Measurements from ENCODE around the gene KIFC3.

KIFC3 gene

DNA sequence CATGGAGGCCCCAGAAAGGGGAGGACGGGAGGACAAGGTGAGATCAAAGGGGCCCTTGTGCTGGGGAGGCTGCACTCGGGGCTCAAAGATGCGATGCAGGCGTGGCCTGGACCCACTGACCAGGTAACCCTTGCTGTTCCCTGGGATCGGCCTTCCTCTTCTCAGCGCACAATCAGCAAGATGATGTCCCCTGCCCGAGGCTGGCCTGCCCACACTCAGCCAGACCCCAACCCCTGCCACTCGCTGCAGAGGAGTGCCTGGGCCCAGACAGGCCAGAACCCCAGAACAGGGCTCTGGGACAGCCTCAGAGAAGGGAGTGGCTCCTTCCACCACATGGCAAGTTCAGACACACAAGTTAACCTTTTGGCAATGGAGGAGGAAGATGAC, 14.8 kb downstream of the KIFC3 start:
- TF ChIP-seq, protein P1, sequence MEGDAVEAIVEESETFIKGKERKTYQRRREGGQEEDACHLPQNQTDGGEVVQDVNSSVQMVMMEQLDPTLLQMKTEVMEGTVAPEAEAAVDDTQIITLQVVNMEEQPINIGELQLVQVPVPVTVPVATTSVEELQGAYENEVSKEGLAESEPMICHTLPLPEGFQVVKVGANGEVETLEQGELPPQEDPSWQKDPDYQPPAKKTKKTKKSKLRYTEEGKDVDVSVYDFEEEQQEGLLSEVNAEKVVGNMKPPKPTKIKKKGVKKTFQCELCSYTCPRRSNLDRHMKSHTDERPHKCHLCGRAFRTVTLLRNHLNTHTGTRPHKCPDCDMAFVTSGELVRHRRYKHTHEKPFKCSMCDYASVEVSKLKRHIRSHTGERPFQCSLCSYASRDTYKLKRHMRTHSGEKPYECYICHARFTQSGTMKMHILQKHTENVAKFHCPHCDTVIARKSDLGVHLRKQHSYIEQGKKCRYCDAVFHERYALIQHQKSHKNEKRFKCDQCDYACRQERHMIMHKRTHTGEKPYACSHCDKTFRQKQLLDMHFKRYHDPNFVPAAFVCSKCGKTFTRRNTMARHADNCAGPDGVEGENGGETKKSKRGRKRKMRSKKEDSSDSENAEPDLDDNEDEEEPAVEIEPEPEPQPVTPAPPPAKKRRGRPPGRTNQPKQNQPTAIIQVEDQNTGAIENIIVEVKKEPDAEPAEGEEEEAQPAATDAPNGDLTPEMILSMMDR (IDR thresholded peaks at IDR 0.05; ENCODE audit: low read depth, low read length): no peak
- no peak for DNase-seq (ENCODE audit: low read depth)
- no peak overlapping the region for H3K4me3 ChIP-seq (ENCODE audit: low read depth, low read length)

DNA sequence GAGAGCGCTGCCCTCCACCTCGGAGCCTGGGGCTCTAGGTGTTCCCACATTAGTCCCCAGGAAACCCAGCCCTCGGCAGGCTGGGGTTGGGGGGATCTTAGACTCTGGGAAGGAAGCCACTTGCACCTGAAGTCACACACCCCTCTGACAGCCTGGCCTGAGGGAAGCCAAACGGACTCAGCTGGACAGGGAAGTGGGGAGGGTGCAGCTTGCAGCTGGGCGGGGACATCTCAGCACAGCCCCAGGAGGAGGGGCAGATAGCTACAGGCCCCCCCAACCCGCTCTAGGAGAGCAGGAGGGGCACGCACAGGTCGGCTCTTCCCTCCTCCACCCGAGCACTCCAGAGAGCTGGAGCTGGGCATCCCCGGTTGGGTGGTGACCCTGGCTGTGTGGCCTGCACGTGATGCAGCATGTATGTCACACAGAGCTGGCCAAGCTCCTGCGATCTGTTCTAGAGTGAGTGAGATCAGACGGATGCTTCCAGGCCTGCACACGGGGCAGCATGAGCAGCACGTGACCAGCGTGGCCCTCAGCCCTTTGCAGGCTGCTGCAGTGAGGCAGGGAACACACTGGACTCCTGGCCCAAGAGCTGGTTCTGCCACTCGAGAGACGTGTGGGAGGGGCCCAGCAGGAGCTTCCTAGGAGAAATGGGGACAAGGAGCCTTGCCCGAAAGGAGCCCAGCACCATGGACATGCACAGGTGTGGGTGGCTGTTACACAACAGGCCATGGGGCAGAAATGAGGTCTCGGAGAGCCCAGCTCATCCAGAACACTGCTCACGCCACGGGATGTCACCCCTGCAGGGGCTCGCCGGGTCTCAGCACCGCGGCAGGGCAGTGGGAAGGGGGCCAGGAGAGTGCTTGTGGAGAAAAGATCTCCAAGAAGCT, 15.4 kb downstream of the KIFC3 start:
- no peak overlapping the region for H3K4me3 ChIP-seq (ENCODE audit: low read depth, low read length)
- TF ChIP-seq POLR2A (IDR thresholded peaks at IDR 0.05; ENCODE audit: extremely low read depth, insufficient read length): no peak
- TF ChIP-seq, protein P1 (IDR thresholded peaks at IDR 0.05; ENCODE audit: low read depth, low read length): no peak
- TF ChIP-seq, protein P2, sequence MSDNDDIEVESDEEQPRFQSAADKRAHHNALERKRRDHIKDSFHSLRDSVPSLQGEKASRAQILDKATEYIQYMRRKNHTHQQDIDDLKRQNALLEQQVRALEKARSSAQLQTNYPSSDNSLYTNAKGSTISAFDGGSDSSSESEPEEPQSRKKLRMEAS (IDR thresholded peaks at IDR 0.05; ENCODE audit: low read depth, low read length): no peak
- TF ChIP-seq MYC (IDR thresholded peaks at IDR 0.05; ENCODE audit: low read depth, low read length): no peak
- no peak for DNase-seq (ENCODE audit: low read depth)

DNA sequence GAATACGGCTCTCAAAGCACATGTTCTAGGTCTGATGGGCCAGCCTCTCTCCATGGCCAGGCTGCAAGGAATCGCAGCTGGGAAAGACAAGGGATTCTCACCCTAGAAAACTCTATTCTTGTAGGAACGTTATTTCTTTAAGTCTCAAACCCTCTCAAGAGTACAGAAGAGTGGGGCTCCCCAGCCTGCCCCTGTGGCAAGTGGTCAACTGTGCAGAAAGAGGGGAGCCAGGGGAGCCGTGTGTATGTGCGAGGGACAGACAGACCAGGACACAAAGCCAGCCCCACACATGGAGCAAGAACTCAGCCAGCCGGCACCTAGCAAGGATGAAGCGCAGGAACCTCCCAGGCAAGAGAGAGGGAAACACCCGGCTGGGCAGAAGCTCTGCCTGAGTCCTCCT, 16.4 kb downstream of the KIFC3 start:
- H3K4me3 ChIP-seq (ENCODE audit: low read depth, low read length): no peak overlapping the region
- TF ChIP-seq MYC (IDR thresholded peaks at IDR 0.05; ENCODE audit: low read depth, low read length): no peak
- no peak for TF ChIP-seq POLR2A (IDR thresholded peaks at IDR 0.05; ENCODE audit: extremely low read depth, insufficient read length)
- TF ChIP-seq, protein P2 (IDR thresholded peaks at IDR 0.05; ENCODE audit: low read depth, low read length): no peak
- TF ChIP-seq, protein P1 (IDR thresholded peaks at IDR 0.05; ENCODE audit: low read depth, low read length): no peak
- no peak for DNase-seq (ENCODE audit: low read depth)

DNA sequence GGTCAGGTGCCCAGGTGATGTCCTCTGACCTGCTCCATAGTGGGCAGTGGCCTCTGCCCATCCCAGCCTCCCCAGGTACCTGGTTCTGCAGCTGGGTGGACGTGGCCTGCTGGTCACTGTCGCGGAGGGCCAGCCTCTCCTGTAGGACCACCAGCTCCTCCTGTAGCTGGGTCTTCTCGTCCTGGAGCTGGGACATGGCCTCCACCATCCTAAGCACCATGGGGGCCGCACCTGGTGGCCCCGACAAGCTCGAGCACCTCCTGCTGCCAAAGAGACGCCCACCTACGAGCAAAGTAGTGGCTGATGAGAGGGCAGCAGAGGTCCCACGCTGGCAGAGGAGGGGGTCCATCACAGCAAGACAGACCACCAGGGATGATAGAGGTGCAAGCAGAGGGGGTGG, 16.9 kb downstream of the KIFC3 start:
- no peak overlapping the region for H3K4me3 ChIP-seq (ENCODE audit: low read depth, low read length)
- DNase-seq (ENCODE audit: low read depth): no peak
- TF ChIP-seq, protein P1 (IDR thresholded peaks at IDR 0.05; ENCODE audit: low read depth, low read length): no peak
- TF ChIP-seq POLR2A (IDR thresholded peaks at IDR 0.05; ENCODE audit: extremely low read depth, insufficient read length): no peak

DNA sequence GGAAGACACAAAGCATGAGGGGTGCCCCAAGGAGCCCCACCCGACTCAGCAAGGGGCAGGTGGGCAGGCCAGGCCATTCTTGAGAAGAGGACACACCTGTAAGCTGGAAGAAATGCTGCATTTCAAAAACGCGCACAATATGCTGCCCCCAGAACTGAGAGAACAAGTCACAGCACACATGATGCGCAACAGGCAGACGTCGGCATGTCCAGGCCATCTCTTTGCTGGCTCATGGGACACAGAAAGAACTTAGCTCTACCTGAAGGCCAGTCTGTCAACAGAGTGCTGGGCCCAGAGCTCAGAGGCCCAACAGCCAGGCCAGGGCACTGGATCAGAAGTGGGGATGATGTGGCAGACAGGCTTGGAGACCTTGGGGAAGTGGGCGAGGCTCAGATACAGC, 18.0 kb downstream of the KIFC3 start:
- no peak for DNase-seq (ENCODE audit: low read depth)
- TF ChIP-seq, protein P2 (IDR thresholded peaks at IDR 0.05; ENCODE audit: low read depth, low read length): no peak
- TF ChIP-seq POLR2A (IDR thresholded peaks at IDR 0.05; ENCODE audit: extremely low read depth, insufficient read length) (no peak), MYC (IDR thresholded peaks at IDR 0.05; ENCODE audit: low read depth, low read length) (no peak)
- TF ChIP-seq, protein P1 (IDR thresholded peaks at IDR 0.05; ENCODE audit: low read depth, low read length): no peak
- H3K4me3 ChIP-seq (ENCODE audit: low read depth, low read length): no peak overlapping the region

DNA sequence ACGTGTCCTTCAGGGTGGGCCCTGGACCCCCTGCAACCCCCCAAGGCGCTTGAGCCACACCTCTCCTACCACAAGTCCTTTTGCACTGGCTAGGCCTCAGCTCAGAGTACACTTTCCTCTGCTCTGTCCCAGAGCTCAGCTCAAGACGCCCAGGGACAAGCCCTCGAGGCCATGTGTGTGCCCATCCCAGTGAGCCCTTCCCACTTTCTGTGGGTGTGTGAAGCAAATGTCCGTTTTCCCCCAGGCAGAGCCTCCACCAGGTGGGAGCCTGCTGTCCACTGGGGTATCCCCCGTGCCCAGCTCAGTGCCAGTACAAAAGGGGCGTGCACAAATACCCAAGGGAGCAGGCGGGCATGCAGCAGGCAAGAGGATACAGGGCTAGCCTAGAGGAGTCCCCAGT, 18.4 kb downstream of the KIFC3 start:
- TF ChIP-seq, protein P2 (IDR thresholded peaks at IDR 0.05; ENCODE audit: low read depth, low read length): no peak
- TF ChIP-seq, protein P1 (IDR thresholded peaks at IDR 0.05; ENCODE audit: low read depth, low read length): no peak
- TF ChIP-seq MYC (IDR thresholded peaks at IDR 0.05; ENCODE audit: low read depth, low read length) (no peak), POLR2A (IDR thresholded peaks at IDR 0.05; ENCODE audit: extremely low read depth, insufficient read length) (no peak)
- H3K4me3 ChIP-seq (ENCODE audit: low read depth, low read length): no peak overlapping the region
- DNase-seq (ENCODE audit: low read depth): no peak
